NCI-H1694 (cell line): ENCODE measurements around the gene RBP7.
"Not testable (repeated sequence)": the region's sequence is repeated elsewhere in the genome, so short reads cannot be mapped to it uniquely, and the experiment has no call there.

Experiments used
- DNase-seq: peaks from one replicate; lab custom pipeline; 2025; lab: John Stamatoyannopoulos, UW

RBP7 gene

DNA sequence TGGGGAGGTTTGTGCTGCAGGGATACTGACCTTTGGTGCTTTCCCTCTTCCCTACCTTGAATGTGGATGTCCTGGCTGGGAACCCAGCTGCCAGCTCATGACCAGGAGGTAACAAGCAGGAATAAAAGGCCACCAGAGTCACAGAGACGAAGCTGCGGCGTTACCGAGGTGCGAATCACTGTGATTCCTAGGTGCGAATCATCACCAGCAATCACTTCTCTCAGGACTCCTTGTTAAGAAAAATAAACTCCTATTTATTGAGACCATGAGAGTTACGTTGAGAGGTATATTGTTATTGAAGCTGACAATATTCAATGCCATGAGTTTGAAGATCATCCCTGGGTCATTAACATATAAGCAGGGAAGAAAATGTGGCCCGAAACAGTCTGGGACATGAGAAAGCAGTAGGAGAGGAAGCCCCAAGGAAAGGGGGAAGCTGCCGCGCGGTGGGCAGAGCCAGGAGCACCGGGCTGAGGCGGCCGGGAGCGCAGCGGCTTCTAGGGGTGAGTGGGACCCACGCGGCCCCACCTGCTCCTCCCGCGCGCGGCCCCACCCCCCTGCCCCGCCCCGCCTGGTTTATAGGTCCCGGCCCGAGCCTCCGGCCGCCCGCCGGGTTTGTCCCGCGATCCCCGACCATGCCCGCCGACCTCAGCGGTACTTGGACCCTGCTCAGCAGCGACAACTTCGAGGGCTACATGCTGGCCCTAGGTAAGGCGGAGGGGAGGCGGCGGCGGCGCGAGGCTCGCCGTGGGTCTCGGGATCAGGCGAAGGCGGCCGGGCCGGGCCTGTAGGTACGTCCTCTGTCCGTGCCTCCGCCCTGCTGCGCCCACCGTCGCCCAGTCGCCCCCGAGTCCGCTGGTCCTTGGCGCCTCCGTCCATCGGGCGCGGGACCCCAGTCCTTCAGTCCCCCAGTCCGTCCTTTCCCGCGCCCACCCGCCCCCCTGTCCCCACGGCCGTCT, at the start of gene RBP7:
Gene RBP7, plus strand, starts transcription at position 605 of the 959 bp plus-strand sequence. Its CDS starts 31 bp downstream, at position 636.
- DNase-seq: no peak

DNA sequence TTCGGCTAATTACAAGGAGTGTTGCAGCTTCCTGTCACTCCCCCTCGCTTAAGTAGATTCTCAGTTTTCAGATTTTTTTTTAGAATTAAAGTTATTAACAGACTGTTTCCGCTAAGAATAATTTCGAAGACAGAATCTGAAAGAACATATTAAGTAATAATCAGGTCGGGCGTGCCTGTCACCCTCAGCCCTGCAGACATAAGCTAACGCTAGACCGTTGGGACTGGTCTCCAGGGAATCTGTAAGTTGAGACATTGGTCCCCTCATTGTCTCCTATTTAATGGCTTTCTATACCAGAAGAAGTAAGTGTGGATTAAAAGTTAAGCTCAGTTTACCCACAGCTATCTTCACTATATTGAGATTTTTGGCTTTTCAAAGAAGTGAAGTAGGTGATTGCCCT, 39.3 kb upstream of the RBP7 start:
- DNase-seq: no peak

DNA sequence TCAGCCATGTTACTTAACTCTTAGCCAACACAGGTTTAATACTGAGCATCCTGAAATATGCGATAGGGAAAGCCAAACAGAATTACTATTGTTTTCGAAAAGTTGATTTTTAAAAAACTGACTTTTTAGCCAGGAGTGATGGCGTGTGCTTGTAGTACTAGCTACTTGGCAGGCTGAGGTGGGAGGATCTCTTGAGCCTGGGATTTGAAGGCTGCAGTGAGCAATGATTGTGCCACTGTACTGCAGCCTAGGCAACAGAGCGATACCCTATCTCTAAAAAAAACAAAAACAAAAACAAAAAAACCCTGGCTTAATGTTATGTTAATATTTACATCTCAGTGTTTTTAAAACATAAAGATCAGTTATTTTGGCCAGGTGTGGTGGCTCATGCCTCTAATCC, 37.0 kb upstream of the RBP7 start:
- DNase-seq: no peak

DNA sequence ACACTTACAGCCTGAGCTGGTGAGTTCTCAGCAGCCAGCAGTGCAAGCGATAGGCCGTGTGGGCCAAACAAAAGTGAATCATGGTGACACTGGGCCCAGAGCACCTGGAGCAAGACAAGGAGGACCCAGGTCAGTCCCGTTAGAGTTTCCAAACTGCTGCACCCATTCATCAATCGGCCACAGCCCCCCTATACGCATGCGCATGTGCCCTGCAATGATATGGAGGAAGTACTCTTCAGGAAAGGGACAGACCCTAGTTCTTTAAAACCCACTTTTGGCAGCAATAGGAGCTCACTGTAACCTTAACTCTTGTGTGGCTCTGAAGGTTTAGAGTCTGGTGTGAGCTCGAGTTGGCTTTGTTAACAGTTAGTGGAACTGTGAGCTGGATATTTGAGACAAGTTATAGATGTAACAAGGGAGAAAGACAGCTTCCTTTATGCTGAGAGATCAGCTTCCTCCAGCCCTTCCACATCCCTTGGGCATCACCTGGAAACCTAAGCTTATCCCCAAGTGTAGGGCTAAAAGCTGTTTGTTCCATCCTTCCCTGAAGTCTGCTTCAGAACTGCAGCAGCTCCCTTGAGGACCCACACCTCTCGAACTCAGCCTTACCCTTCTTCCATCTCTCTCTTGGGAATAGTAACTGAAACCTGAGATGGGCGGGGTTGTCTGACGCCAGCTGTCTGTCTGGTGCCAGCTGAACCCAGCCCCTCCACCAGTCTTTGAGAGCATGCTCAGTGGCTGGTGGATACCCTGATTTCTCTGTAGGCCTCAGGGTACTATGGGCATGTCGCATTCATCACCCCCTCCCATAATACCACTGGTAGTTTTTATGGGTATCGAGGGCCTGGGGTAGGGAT, 36.1 kb upstream of the RBP7 start:
- peak; percentile 73 for DNase-seq

DNA sequence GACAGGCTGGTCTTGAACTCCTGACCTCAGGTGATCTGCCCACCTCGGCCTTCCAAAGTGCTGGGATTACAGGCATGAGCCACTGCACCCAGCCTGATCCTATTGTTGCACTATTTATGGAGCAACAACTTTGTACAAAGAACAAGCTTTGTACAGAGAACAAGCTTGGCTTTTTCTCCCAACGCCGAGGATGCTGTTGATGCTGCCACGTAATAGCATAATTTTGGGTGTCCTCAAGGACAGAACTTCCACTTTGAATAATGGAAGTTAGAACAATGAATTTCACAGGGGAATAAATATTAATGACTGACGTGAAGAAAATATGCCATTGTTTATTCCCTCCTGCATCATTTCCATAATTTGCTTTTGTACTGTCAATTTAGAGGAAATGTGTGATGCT, 12.8 kb upstream of the RBP7 start:
- no peak for DNase-seq

DNA sequence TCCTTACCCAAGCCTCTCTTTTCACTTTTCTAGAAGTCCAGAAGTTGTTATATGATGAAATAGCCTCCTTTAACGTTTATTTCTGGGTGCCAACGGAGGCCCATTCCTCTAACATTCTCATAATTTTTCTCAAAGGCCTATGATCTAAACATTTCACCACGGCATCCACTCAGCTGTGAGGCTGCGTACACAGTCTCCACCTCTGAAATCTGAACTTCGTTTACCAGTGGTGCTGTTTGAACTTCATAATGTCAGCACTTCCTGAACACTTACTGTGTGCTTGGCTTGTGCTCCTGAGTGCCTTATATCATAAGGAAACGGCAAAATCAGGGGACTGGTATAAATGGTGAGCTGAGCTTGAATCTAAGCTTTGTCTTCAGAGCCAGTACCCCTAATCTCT, 12.0 kb upstream of the RBP7 start:
- no peak for DNase-seq

DNA sequence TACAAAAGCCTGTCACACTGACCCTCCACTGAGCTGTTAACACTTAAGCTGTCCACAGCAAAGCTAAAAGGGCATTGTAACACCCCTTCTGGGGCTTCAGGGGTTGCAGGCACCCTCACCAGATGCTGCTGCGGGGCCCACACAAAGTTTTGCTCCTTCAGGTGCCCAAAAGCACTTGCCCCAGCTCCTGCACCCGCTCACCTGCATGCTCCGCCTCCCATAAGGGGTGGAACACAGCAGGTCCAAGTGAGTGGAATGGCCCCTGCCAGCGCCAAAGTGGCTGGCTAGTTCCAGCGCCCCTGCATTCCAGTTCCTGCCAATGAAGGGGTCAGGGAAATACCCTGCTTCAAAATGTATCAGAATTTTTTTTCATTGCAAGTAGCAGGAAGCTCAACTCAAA, 7.3 kb upstream of the RBP7 start:
- DNase-seq: no peak

DNA sequence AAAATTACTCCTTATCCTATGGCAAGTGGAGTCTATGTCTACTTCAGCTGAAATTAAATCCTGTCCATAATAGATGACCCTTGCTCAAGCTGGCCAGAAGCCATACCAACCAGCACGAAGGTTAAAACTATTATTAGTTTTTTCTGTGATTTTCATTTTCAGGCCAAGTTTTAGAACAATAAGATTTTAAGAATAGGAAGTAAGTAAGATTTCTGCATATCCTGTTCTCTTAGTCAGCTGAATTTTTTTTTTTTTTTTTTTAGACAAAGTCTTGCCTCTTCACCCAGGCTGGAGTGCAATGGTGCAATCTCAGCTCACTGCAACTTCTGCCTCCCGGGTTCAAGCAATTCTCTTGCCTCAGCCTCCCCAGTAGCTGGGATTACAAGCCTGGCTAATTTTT, 6.1 kb upstream of the RBP7 start:
- no peak for DNase-seq

DNA sequence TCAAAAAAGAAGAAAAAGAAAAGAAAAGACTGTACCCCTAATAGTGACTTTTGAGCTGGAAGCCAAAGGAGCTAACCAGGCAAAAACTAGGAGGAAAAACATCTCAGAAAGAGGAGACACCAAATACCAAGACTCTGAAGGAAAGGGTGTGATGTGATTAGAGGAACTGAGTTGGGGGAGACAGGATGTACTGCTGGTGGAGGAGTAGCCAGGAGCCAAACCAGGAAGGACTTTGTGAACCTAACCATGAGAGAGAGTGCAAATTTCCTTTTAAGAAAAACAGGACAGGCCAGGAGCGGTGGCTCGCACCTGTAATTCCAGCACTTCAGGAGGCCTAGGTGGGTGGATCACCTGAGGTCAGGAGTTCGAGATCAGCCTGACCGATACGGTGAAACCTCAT, 4.1 kb upstream of the RBP7 start:
- DNase-seq: no peak

DNA sequence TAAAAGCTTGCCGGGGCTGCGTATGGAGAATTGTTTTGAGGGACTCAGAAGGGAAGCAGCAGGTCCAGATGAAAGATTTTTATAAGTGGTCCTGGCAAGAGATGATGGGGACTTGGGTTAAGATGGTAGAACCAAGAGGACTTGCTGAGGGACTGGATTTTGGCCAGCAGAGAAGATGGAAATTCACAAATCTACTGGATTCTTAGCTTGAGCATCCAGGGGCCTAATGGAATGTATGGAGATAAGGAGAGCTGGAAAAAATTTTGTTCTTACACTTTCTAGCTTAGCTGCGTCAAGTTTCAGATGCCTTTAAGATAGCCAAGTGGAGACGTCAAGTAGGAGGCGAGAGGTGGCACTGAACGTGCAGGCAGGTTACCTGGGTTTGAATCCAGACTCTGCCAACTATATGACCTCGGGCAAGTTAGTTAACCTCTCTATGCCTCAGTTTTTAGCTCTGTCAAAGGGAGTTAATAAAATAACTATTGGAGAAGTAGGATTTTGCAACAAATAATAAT, 3.4 kb upstream of the RBP7 start:
- DNase-seq: no peak

DNA sequence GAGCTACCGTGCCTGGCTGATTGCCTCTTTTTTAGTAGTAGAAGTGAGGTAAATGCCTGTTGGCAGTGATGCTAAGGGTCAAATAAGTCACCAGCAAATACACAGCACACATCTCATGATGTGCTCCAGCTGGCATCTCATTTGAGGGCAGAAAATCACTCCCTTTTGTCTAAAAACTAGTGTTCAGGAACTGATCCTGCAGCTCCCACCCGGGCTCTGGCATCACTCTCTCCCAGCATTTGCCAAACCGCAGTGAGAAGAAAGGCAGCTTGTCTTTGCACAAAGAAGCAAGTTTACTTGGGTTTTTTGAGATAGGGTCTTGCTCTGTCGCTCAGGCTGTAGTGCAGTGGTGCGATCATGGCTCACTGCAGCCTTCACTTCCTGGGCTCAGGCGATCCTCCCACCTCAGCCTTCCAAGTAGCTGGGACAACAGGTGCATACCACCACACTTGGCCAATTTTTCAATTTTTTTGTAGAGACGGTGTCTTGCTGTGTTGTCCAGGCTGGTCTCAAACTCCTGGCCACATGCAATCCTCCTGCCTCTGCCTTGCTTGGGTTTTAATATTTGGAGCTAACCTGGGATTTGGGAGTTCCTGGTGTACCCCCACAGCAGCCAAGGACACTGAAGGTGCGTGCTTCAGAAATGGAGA, 4.1 kb downstream of the RBP7 start:
- no peak for DNase-seq

DNA sequence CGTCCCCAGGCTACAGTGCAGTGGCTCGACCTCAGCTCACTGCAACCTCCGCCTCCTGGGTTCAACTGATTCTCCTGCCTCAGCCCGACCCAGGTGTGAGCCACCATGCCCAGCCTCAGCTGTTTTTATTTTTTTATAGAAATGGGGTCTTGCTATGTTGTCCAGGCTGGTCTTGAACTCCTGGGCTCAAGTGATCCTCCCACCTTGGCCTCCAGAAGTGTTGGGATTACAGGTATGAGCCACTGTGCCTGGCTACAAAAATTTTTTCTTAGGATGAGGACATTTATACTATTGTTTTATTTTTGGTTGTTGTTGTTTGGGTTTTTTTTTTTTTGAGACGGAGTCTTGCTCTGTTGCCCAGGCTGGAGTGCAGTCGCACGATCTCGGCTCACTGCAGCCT, 8.2 kb downstream of the RBP7 start:
- not testable (repeated sequence) for DNase-seq

DNA sequence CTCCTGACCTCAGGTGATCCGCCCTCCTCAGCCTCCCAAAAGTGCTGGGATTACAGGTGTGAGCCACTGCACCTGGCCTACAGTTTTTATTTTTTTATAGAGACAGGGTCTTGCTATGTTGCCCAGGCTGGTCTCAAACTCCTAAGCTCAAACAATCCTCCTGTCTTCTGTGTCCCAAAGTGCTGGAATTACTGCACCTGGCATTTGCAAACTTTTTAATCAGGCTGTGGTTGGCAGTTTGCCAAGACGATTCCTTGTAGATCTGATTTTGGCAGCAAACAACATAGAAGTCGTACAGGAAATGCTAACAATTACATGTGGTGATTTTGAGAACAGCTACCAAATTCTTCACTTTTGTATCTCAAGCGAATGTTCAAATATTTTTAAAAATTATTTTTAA, 10.1 kb downstream of the RBP7 start:
- DNase-seq: no peak

DNA sequence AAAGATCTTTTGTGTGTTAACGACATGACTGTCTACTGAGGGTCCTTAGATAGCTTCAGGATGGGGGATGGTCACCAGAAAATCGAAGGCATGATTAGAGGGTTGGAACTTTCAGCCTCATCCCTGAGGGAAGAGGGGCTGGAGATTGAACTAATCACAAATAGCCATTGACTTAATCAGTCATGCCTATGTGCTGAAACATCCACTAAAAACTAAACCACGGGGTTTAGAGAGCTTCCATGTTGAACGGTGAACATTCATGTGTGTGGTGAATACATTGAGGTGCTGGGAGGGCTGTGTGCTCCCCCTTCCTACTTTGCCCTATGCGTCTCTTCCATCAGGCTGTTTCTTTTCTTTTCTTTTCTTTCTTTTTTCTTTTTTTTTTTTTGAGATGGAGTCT, 17.0 kb downstream of the RBP7 start:
- DNase-seq: no peak

DNA sequence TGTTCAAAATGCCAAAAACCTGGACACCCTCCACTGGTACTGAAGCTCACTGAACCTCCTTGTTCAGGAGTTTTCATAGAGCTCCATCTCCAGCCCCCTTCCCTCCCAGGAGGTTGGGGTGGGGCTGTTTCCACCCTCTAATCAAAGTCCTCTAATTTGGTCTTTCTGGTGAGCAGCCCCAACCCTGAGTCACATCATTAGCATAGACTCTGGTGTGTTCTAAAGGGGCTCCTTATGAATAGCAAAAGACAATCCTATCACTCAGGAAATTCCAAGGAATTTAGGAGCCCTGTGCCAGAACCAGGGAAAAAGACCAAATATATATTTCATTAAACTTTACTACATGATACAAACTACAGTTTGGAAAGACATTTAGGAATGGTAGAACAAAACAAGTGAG, 22.5 kb downstream of the RBP7 start:
- no peak for DNase-seq

DNA sequence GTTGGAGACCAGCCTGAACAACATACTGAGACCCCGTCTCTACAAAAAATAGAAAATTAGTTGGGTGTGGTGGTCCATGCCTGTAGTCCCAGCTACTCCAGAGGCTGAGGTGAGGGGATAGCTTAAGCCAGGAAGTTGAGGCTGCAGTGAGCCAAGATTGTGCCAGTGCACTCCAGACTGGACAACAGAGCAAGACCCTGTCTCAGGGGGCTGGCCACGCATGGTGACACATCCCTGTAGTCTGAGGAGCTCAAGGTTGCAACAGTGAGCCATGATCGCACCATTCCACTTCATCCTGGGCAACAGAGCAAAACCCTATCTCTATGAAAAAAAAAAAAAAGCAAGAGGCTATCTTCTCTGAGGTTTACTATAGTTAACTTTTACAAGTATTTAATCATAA, 23.1 kb downstream of the RBP7 start:
- no peak for DNase-seq

DNA sequence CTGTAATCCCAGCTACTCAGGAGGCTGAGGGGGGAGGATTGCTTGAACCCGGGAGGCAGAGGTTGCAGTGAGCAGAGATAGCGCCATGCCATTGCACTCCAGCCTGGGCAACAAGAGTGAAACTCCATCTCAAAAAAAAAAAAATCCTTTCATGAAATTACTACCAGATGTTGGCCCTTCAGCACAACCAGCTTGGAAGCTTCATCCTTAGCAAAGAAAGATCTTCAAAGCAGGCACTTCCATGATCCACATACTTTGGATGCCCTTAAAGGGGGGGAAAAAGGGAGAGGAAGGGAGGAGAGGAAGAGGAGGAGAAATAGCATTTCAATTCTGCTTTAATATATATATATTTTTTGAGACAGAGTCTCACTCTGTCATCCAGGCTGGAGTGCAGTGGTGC, 23.6 kb downstream of the RBP7 start:
- DNase-seq: not testable (repeated sequence)

DNA sequence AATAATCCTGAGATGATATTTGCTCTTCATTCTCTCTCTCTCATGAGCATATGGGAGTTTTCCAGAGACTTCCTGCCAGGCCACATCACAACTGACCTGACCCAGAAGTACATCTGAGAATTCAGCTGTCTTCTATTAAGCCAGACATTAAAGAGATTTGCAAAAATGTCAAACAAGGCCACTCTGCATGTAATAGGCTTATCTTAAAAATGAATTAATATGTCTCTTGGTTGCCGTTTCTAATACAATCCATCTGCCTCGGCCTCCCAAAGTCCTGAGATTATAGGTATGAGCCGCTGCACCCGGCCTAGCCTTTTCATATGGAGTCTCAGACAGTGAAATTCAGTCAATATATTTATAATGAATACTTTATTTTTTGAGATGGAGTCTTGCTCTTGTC, 25.0 kb downstream of the RBP7 start:
- not testable (repeated sequence) for DNase-seq

DNA sequence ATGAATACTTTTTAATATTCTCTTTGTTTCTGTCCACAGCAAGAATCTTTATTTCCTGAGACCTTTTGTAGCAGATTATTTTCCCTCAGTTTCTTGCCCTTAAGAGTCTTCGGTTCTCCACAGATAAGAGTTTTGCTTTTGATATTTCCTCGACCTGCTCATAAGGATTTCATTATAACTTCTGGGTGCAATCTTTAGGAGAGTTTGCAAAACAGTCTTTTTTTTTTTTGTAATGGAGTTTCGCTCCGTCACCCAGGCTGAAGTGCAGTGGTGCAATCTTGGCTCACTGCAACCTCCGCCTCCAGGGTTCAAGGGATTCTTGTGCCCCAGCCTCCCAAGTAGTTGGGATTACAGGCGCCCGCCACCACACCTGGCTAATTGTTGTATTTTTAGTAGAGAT, 25.6 kb downstream of the RBP7 start:
- no peak for DNase-seq

DNA sequence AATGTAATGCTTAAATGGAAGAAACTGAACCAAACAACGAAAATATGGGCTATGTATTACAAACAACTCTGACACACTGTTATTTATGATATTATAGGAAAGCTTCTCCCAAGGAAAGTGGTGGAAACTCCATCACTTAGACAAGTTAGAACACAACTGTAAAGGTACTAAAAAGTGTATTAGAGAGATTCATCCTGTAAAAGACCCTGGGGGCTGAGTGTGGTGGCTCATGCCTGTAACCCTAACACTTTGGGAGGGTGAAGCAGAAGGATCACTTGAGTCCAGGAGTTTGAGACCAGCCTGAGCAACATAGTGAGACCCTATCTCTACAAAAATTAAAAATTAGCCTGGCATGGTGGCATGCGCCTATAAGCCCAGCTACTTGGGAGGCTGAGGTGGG, 28.3 kb downstream of the RBP7 start:
- no peak for DNase-seq

DNA sequence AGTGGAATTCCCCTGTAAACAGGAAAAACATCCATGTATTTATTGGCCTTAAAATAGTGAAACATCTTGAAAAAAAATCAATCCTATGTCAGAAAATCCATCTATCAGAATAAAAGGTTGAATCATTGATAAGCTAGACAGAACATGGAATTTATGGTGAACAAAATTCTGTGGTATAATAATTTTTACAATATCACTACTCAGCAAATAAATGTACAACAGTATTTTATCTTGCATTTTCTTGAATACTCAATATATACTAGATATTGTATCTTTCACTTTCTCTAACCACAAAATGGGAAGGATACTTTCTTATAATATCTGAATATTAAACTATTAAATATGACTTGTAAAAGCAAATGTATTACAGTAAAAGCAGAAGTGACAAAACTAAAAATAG, 30.0 kb downstream of the RBP7 start:
- DNase-seq: no peak

DNA sequence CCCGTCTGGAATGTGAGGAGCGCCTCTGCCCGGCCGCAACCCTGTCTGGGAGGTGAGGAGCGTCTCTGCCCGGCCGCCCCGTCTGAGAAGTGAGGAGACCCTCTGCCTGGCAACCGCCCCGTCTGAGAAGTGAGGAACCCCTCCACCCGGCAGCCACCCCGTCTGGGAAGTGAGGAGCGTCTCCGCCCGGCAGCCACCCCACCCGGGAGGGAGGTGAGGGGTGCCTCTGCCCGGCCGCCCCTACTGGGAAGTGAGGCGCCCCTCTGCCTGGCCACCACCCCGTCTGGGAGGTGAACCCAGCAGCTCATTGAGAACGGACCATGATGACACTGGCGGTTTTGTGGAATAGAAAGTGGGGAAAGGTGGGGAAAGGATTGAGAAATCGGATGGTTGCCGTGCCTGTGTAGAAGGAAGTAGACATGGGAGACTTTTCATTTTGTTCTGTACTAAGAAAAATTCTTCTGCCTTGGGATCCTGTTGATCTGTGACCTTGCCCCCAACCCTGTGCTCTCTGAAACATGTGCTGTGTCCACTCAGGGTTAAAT, 32.0 kb downstream of the RBP7 start:
- DNase-seq: not testable (repeated sequence)
